ENCODE data around the gene CALML3. TPM values are rescaled to one million over a fixed set of nuclear protein-coding genes. Genes with fewer than 3 reads are reported as not detected.

The CALML3 gene
- total RNA-seq, 2 experiments from 2014 or later: not detected

DNA sequence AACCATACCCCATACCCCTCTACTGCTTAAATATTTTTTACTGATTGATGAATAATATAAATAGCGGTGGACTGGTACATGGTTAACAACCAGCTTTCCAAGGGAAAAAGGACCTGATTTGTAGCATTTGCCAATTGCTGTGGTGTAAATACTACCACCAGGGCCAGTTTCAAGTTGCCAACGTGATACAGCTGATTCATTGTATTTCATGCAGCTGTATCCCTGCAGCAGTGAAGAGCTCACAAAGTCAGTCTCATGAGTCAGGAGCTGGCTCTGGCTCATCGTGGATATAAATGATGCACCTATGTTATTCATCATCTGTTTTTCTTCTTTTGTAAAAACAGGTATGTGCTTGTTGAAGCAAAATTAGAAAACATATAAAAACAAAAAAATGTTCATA, 40.6 kb upstream of the CALML3 start:
- POLR2A ChIA-PET: no interaction called here
- H3K4me1 ChIP-seq (ENCODE audit: insufficient read depth, low read length, poor library complexity, severe bottlenecking): peaks cover 14% of the 10 kb centered on the region
- H4K20me1 ChIP-seq (ENCODE audit: insufficient read depth, low read length): no peaks in the 10 kb centered on the region
- no peak overlapping the region for H3K4me2 ChIP-seq (ENCODE audit: low read length)
- no TSS peak for BruUV-seq (replicated peaks)
- H3K27ac ChIP-seq (ENCODE audit: low read depth, low read length, poor library complexity, severe bottlenecking): no peak overlapping the region
- no peaks in the 10 kb centered on the region for H3K9me3 ChIP-seq (ENCODE audit: low read length)
- no peaks in the 10 kb centered on the region for H3K36me3 ChIP-seq (ENCODE audit: insufficient read depth, low read length)
- H2AFZ ChIP-seq (ENCODE audit: low read length): no peak overlapping the region
- TF ChIP-seq, protein P1, sequence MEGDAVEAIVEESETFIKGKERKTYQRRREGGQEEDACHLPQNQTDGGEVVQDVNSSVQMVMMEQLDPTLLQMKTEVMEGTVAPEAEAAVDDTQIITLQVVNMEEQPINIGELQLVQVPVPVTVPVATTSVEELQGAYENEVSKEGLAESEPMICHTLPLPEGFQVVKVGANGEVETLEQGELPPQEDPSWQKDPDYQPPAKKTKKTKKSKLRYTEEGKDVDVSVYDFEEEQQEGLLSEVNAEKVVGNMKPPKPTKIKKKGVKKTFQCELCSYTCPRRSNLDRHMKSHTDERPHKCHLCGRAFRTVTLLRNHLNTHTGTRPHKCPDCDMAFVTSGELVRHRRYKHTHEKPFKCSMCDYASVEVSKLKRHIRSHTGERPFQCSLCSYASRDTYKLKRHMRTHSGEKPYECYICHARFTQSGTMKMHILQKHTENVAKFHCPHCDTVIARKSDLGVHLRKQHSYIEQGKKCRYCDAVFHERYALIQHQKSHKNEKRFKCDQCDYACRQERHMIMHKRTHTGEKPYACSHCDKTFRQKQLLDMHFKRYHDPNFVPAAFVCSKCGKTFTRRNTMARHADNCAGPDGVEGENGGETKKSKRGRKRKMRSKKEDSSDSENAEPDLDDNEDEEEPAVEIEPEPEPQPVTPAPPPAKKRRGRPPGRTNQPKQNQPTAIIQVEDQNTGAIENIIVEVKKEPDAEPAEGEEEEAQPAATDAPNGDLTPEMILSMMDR (conservative IDR thresholded peaks at IDR 0.05; ENCODE audit: low read length): no peak
- TF ChIP-seq EZH2phosphoT487 (IDR thresholded peaks at IDR 0.05; ENCODE audit: borderline replicate concordance, low read depth, low read length): no peak
- H3K79me2 ChIP-seq (ENCODE audit: insufficient read depth, low read depth, low read length): no peaks in the 10 kb centered on the region
- intact Hi-C loops (cut with micrococcal nuclease; ENCODE audit: unreplicated experiment): no loop called here
- no peak overlapping the region for H3K4me3 ChIP-seq (ENCODE audit: low read depth, low read length, poor library complexity, severe bottlenecking)
- DNase-seq (ENCODE audit: low spot score): no peak
- H3K9me2 ChIP-seq (ENCODE audit: insufficient read depth, low read length): no peaks in the 10 kb centered on the region
- CTCF ChIA-PET (ENCODE audit: unreplicated experiment): no interaction called here

DNA sequence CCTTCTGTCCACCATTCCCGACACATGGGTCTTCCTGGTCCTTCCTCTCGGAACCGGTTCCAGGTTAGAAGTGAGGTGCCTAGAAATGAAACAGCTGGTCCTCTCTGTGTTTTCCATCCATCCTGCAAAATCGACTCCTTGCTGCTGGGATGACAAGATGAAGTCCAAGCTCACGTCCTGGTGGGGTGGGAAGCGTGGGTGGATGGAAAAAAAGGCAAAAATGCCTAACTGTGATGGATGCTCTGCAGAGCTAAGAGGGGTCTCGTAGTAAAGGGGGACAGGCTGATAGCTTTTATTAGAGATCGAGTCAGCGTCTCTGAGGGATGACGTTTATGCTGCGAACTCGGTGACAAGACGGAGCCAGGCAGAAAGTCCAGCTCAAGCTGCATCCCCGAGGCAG, 39.5 kb upstream of the CALML3 start:
- Histone ChIP-seq H3K4me2 (ENCODE audit: low read length) (no peak overlapping the region), H4K20me1 (ENCODE audit: insufficient read depth, low read length) (no peaks in the 10 kb centered on the region), H3K4me3 (ENCODE audit: low read depth, low read length, poor library complexity, severe bottlenecking) (no peak overlapping the region), H3K36me3 (ENCODE audit: insufficient read depth, low read length) (no peaks in the 10 kb centered on the region), H2AFZ (ENCODE audit: low read length) (no peak overlapping the region), H3K27ac (ENCODE audit: low read depth, low read length, poor library complexity, severe bottlenecking) (no peak overlapping the region), H3K79me2 (ENCODE audit: insufficient read depth, low read depth, low read length) (no peaks in the 10 kb centered on the region), H3K9me3 (ENCODE audit: low read length) (no peaks in the 10 kb centered on the region), H3K9me2 (ENCODE audit: insufficient read depth, low read length) (no peaks in the 10 kb centered on the region), H3K4me1 (ENCODE audit: insufficient read depth, low read length, poor library complexity, severe bottlenecking) (peaks cover 8% of the 10 kb centered on the region)
- POLR2A ChIA-PET: no interaction called here
- no peak for TF ChIP-seq EZH2phosphoT487 (IDR thresholded peaks at IDR 0.05; ENCODE audit: borderline replicate concordance, low read depth, low read length)
- TF ChIP-seq, protein P1 (conservative IDR thresholded peaks at IDR 0.05; ENCODE audit: low read length): no peak
- intact Hi-C loops (cut with micrococcal nuclease; ENCODE audit: unreplicated experiment): no loop called here
- CTCF ChIA-PET (ENCODE audit: unreplicated experiment): interaction anchor here (0.6 kb wide), 1 partner anchor 131 kb away, joined by 3 read pairs; no protein-coding TSS in a partner anchor
- no peak for DNase-seq (ENCODE audit: low spot score)
- BruUV-seq (replicated peaks): no TSS peak

DNA sequence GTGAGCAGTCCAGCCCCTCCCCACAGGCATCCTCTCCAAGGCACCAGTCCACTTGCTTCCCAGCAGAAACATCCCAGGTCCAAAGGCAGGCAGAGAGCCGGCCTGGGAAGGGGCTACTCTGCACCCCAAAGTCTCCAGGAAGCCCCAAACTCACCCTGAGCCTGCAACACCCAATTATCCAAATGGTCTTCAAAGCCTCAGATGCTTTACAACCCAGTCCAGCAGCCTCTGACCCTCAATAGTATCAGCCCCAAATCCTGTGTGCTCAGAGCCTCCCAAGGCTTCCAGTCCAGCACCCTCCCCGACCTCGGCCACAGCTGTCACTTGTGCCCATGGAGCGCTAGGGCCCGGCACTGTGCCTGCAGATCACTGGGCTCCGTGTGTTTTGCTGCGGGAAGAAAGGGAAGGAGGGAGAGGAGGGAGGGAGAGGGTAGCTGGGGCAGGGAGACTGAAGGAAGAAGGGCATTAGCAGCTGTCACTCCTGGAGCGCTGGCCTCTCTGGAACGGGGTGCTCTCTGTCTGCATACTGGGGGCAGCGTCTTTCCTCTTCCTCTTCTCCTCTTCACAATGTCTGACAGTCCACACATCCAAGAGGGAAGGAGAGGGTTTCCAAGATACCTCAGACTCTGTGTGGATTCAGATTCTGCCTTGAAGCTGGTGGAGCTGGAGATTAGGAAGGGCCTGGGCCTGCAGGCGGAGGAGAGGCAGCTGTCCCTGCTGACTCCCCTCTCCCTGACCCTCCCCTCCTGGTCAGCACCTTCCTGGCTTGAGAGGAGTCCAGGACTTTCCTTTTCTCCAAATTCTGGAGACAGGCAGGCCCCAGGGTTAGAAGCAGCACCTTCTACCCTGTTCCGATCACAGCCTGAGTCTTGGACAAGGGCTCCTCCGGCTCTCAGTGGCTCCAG, 38.6 kb upstream of the CALML3 start:
- no peak overlapping the region for H3K27ac ChIP-seq (ENCODE audit: low read depth, low read length, poor library complexity, severe bottlenecking)
- H3K9me3 ChIP-seq (ENCODE audit: low read length): no peaks in the 10 kb centered on the region
- no peak overlapping the region for H3K4me2 ChIP-seq (ENCODE audit: low read length)
- H3K36me3 ChIP-seq (ENCODE audit: insufficient read depth, low read length): no peaks in the 10 kb centered on the region
- no peak for DNase-seq (ENCODE audit: low spot score)
- H3K4me3 ChIP-seq (ENCODE audit: low read depth, low read length, poor library complexity, severe bottlenecking): no peak overlapping the region
- peaks cover 8% of the 10 kb centered on the region for H3K4me1 ChIP-seq (ENCODE audit: insufficient read depth, low read length, poor library complexity, severe bottlenecking)
- no peak overlapping the region for H2AFZ ChIP-seq (ENCODE audit: low read length)
- no peaks in the 10 kb centered on the region for H3K79me2 ChIP-seq (ENCODE audit: insufficient read depth, low read depth, low read length)
- no peaks in the 10 kb centered on the region for H4K20me1 ChIP-seq (ENCODE audit: insufficient read depth, low read length)
- TF ChIP-seq EZH2phosphoT487 (IDR thresholded peaks at IDR 0.05; ENCODE audit: borderline replicate concordance, low read depth, low read length): no peak
- TF ChIP-seq, protein P1 (conservative IDR thresholded peaks at IDR 0.05; ENCODE audit: low read length): no peak
- intact Hi-C loops (cut with micrococcal nuclease; ENCODE audit: unreplicated experiment): no loop called here
- ChIA-PET CTCF (ENCODE audit: unreplicated experiment) (no interaction called here), POLR2A (no interaction called here)
- no peaks in the 10 kb centered on the region for H3K9me2 ChIP-seq (ENCODE audit: insufficient read depth, low read length)
- BruUV-seq (replicated peaks): no TSS peak
